ENCODE results near the gene COL6A6.

GRCh38 chr3:130504701-130505100, 12.3 kb upstream of the COL6A6 start:
- TF ChIP-seq, protein P1, sequence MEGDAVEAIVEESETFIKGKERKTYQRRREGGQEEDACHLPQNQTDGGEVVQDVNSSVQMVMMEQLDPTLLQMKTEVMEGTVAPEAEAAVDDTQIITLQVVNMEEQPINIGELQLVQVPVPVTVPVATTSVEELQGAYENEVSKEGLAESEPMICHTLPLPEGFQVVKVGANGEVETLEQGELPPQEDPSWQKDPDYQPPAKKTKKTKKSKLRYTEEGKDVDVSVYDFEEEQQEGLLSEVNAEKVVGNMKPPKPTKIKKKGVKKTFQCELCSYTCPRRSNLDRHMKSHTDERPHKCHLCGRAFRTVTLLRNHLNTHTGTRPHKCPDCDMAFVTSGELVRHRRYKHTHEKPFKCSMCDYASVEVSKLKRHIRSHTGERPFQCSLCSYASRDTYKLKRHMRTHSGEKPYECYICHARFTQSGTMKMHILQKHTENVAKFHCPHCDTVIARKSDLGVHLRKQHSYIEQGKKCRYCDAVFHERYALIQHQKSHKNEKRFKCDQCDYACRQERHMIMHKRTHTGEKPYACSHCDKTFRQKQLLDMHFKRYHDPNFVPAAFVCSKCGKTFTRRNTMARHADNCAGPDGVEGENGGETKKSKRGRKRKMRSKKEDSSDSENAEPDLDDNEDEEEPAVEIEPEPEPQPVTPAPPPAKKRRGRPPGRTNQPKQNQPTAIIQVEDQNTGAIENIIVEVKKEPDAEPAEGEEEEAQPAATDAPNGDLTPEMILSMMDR (conservative IDR thresholded peaks at IDR 0.05; ENCODE audit: low read length): no peak
- TF ChIP-seq EZH2phosphoT487 (IDR thresholded peaks at IDR 0.05; ENCODE audit: borderline replicate concordance): no peak
